Activated naive CD8-positive, alpha-beta T cell treated with anti-CD3 and anti-CD28 coated beads, Interleukin-2, amount 50 U/mL, for 24 hours (primary cell): ENCODE measurements around the gene UBXN1.
"Not testable (repeated sequence)": the region's sequence is repeated elsewhere in the genome, so short reads cannot be mapped to it uniquely, and the experiment has no call there.

Source experiments
- ATAC-seq: fragments of 150-1000 bp; cut with Tn5 transposase; one replicate; pipeline ENCODE4 v1.10.0; 2021
- DNase-seq: peaks from one replicate; pipeline ENCODE4 v3.0.0; 2021
- H3K27ac Mint-ChIP-seq: one replicate; pipeline ENCODE4 v1.8.0; 2021; ENCODE audit warnings: mild to moderate bottlenecking, mixed read lengths
- H3K27me3 Mint-ChIP-seq: one replicate; pipeline ENCODE4 v1.8.0; 2021; ENCODE audit warnings: mixed read lengths
- H3K36me3 Mint-ChIP-seq: one replicate; pipeline ENCODE4 v1.8.0; 2021; ENCODE audit warnings: low read depth, mixed read lengths
- H3K4me1 Mint-ChIP-seq: one replicate; pipeline ENCODE4 v1.8.0; 2021; ENCODE audit warnings: mixed read lengths
- H3K4me3 Mint-ChIP-seq: one replicate; pipeline ENCODE4 v1.8.0; 2021; ENCODE audit warnings: mild to moderate bottlenecking, moderate library complexity, mixed read lengths
- H3K9me3 Mint-ChIP-seq: one replicate; pipeline ENCODE4 v1.8.0; 2021; ENCODE audit warnings: mixed read lengths

The UBXN1 gene

DNA sequence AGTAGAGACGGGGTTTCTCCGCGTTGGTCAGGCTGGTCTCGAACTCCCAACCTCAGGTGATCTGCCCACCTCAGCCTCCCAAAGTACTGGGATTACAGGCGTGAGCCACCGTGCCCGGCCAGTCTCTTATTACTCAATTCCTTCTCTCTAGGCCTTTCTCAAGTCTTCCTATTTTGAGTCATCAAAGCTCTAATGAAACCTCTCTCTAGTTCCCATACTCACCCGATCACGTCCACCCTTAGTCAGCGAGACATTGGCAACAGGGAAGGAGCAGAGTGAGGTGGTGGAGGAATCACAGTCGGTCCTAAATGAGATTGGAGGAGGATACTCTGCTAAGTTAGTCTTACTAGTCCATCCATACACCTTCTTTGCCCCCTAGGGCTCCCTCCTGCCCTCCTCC, 23.4 kb upstream of the UBXN1 start:
- H3K27ac Mint-ChIP-seq: no peak overlapping the region
- H3K4me1 Mint-ChIP-seq: peaks cover 20% of the 10 kb centered on the region
- H3K4me3 Mint-ChIP-seq: no peak overlapping the region
- H3K9me3 Mint-ChIP-seq: no peaks in the 10 kb centered on the region
- no peaks in the 10 kb centered on the region for H3K27me3 Mint-ChIP-seq
- no peak for ATAC-seq
- peaks cover 16% of the 10 kb centered on the region for H3K36me3 Mint-ChIP-seq
- no peak for DNase-seq

- Mint-ChIP-seq H3K4me1 (peaks cover 3% of the 10 kb centered on the region), H3K27ac (peak overlapping the region; percentile 58), H3K4me3 (no peak overlapping the region), H3K27me3 (no peaks in the 10 kb centered on the region), H3K9me3 (no peaks in the 10 kb centered on the region), H3K36me3 (peaks cover 22% of the 10 kb centered on the region)
- DNase-seq (peak; percentile 79), ATAC-seq (peak; percentile 74)
Observed at GRCh38 chr11:62694455-62695167, 15.7 kb upstream of the UBXN1 start.

DNA sequence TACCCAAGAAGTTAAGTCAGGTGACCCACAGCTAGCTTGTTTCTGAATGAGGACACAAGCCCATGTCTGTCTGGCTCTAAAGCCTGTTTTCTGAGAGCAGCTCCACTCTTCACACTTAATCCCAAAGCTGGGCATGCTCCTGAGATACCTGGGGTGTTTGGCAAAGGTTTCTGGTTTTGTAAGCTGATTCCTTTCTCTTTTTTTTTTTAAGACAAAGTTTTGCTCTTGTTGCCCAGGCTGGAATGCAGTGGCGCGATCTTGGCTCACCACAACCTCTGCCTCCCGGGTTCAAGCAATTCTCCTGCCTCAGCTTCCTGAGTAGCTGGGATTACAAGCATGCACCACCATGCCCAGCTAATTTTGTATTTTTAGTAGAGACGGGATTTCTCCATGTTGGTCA, 14.8 kb upstream of the UBXN1 start:
- not testable (repeated sequence) for ATAC-seq, H3K27ac Mint-ChIP-seq, H3K4me3 Mint-ChIP-seq, DNase-seq, H3K4me1 Mint-ChIP-seq, H3K27me3 Mint-ChIP-seq, H3K9me3 Mint-ChIP-seq
- H3K36me3 Mint-ChIP-seq: peaks cover 26% of the 10 kb centered on the region

- Mint-ChIP-seq H3K4me1 (peaks cover under 1% of the 10 kb centered on the region), H3K4me3 (no peak within 1 kb of the TSS), H3K27me3 (peaks cover 8% of the 10 kb centered on the region), H3K27ac (no peak within 1 kb of the TSS), H3K36me3 (peaks cover 24% of the 10 kb centered on the region), H3K9me3 (no peaks in the 10 kb centered on the region)
- no peak for DNase-seq
- no peak for ATAC-seq
Observed at GRCh38 chr11:62689421-62690183, 10.7 kb upstream of the UBXN1 start, which contains the start of gene LRRN4CL. Gene LRRN4CL (minus strand): TSS chr11:62689530. CDS start chr11:62688508, 1,022 bp downstream.

GRCh38 chr11:62688491-62688890, 9.6 kb upstream of the UBXN1 start:
- ATAC-seq (no peak), DNase-seq (no peak)
- Mint-ChIP-seq H3K27me3 (peaks cover 8% of the 10 kb centered on the region), H3K4me3 (no peak overlapping the region), H3K27ac (no peak overlapping the region), H3K36me3 (peaks cover 24% of the 10 kb centered on the region), H3K9me3 (no peaks in the 10 kb centered on the region), H3K4me1 (no peaks in the 10 kb centered on the region)

GRCh38 chr11:62687508-62688396, 8.9 kb upstream of the UBXN1 start:
- no peak for ATAC-seq
- H3K9me3 Mint-ChIP-seq: no peaks in the 10 kb centered on the region
- peaks cover 8% of the 10 kb centered on the region for H3K27me3 Mint-ChIP-seq
- DNase-seq: no peak
- H3K4me1 Mint-ChIP-seq: no peaks in the 10 kb centered on the region
- H3K36me3 Mint-ChIP-seq: peaks cover 22% of the 10 kb centered on the region
- no peak overlapping the region for H3K4me3 Mint-ChIP-seq
- no peak overlapping the region for H3K27ac Mint-ChIP-seq

GRCh38 chr11:62682518-62682917, 3.6 kb upstream of the UBXN1 start:
- Mint-ChIP-seq H3K4me1 (peaks cover 28% of the 10 kb centered on the region), H3K4me3 (no peak overlapping the region), H3K27me3 (peaks cover 4% of the 10 kb centered on the region), H3K36me3 (peaks cover 8% of the 10 kb centered on the region), H3K9me3 (no peaks in the 10 kb centered on the region), H3K27ac (no peak overlapping the region)
- DNase-seq (no peak), ATAC-seq (no peak)

GRCh38 chr11:62680825-62681240, 2.0 kb upstream of the UBXN1 start:
- H3K4me3 Mint-ChIP-seq: no peak overlapping the region
- no peaks in the 10 kb centered on the region for H3K27me3 Mint-ChIP-seq
- H3K9me3 Mint-ChIP-seq: no peaks in the 10 kb centered on the region
- peak; percentile 86 for ATAC-seq
- H3K27ac Mint-ChIP-seq: peak overlapping the region; percentile 56
- no peak for DNase-seq
- H3K4me1 Mint-ChIP-seq: peaks cover 40% of the 10 kb centered on the region
- peaks cover 18% of the 10 kb centered on the region for H3K36me3 Mint-ChIP-seq

DNA sequence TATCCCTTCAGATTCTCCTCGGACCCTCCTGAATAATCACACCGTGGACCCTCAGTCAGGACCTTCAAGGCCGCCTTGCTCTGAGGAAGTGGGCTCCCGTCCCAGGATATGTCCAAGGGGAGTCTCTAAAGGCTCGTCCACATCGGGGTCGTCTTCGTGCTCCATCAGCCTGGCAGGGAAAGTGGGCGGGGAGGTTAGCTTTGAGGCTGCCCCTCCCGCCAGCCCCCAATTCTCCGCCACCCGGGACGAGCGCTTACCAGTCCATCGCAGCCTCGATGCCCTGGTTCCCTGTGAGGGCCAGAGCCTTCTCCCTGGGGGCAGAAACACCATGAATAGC, 472 bp downstream of the UBXN1 start:
- ATAC-seq (no peak), DNase-seq (no peak)
- Mint-ChIP-seq H3K4me1 (peaks cover 47% of the 10 kb centered on the region), H3K9me3 (no peaks in the 10 kb centered on the region), H3K36me3 (peaks cover 24% of the 10 kb centered on the region), H3K4me3 (peak overlapping the region; percentile 86), H3K27ac (peak overlapping the region; percentile 93), H3K27me3 (no peaks in the 10 kb centered on the region)

DNA sequence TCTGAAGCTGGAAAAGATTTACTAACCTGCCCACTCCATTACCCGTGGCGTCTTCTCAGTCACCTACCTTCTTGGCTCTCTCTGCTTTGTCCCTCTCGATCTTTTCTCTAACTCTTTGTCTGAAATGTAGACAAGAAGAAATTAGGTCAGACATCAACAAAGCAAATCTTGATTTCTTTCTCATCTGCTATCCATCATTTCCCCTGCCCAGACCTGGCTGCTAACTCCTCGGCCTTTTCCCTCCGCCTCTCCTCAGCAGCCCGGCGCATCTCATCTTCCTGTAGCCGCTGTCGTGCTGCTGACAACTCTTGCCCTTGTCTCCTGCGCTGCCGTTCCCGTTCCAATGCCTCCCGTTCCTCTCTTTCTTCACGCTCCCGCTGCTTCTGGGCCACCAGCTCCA, 1.2 kb downstream of the UBXN1 start:
- DNase-seq (no peak), ATAC-seq (no peak)
- H3K9me3 Mint-ChIP-seq: no peaks in the 10 kb centered on the region
- H3K27ac Mint-ChIP-seq: peak overlapping the region; percentile 93
- H3K27me3 Mint-ChIP-seq: no peaks in the 10 kb centered on the region
- peaks cover 31% of the 10 kb centered on the region for H3K36me3 Mint-ChIP-seq
- H3K4me3 Mint-ChIP-seq: peak overlapping the region; percentile 86
- H3K4me1 Mint-ChIP-seq: peaks cover 54% of the 10 kb centered on the region

- peak overlapping the region; percentile 48 for H3K4me3 Mint-ChIP-seq
- H3K9me3 Mint-ChIP-seq: no peaks in the 10 kb centered on the region
- peak overlapping the region; percentile 74 for H3K27ac Mint-ChIP-seq
- no peaks in the 10 kb centered on the region for H3K27me3 Mint-ChIP-seq
- no peak for DNase-seq
- H3K36me3 Mint-ChIP-seq: peaks cover 37% of the 10 kb centered on the region
- peaks cover 59% of the 10 kb centered on the region for H3K4me1 Mint-ChIP-seq
- no peak for ATAC-seq
Observed at GRCh38 chr11:62677156-62677555, 1.7 kb downstream of the UBXN1 start.

GRCh38 chr11:62676698-62677097, 2.2 kb downstream of the UBXN1 start:
- no peak for DNase-seq

DNA sequence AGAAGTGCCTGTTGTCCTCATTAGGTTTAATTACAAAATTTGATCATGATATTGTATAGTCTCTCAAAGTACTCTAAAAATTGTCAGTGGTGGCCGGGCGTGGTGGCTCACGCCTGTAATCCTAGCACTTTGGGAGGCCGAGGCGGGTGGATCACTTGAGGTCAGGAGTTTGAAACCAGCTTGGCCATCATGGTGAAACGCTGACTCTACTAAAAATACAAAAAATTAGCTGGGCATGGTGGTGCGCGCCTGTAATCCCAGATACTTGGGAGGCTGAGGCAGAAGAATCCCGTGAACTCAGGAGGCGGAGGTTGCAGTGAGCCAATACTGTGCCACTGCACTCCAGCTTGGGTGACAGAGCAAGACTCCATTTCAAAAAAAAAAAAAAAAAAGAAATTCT, 3.5 kb downstream of the UBXN1 start:
- not testable (repeated sequence) for ATAC-seq, H3K4me3 Mint-ChIP-seq, H3K9me3 Mint-ChIP-seq, DNase-seq, H3K27ac Mint-ChIP-seq, H3K27me3 Mint-ChIP-seq
- Mint-ChIP-seq H3K4me1 (peaks cover 61% of the 10 kb centered on the region), H3K36me3 (peaks cover 49% of the 10 kb centered on the region)

More at GRCh38 chr11:62676698-62677097, 2.2 kb downstream of the UBXN1 start:
- H3K36me3 Mint-ChIP-seq: peaks cover 38% of the 10 kb centered on the region
- H3K27me3 Mint-ChIP-seq: no peaks in the 10 kb centered on the region
- no peak for ATAC-seq
- H3K27ac Mint-ChIP-seq: peak overlapping the region; percentile 74
- peaks cover 61% of the 10 kb centered on the region for H3K4me1 Mint-ChIP-seq
- peak overlapping the region; percentile 48 for H3K4me3 Mint-ChIP-seq
- H3K9me3 Mint-ChIP-seq: no peaks in the 10 kb centered on the region

GRCh38 chr11:62673196-62673525, 5.7 kb downstream of the UBXN1 start:
- peak overlapping the region; percentile 95 for H3K4me3 Mint-ChIP-seq
- H3K9me3 Mint-ChIP-seq: no peaks in the 10 kb centered on the region
- H3K4me1 Mint-ChIP-seq: peaks cover 63% of the 10 kb centered on the region
- peaks cover 62% of the 10 kb centered on the region for H3K36me3 Mint-ChIP-seq
- H3K27me3 Mint-ChIP-seq: no peaks in the 10 kb centered on the region
- DNase-seq (no peak), ATAC-seq (no peak)
- peak overlapping the region; percentile 97 for H3K27ac Mint-ChIP-seq
